DND-41 (cell line): ENCODE measurements around the gene PTPN12.

Experiments
- ATAC-seq: fragments of 200-7000 bp; cut with Tn5 transposase; 3 replicates; pipeline ENCODE4 v1.9.1; 2021; ENCODE audit warnings: low read depth; ENCODE audit not compliant: insufficient read depth
- DNase-seq: peaks from one replicate; pipeline ENCODE4 v3.0.0-alpha.2; 2020
- H2AFZ ChIP-seq: 2 replicates; pipeline ENCODE4 v1.6.0; 2012; ENCODE audit warnings: low read depth, low read length
- H3K27ac ChIP-seq: 2 replicates; pipeline ENCODE4 v1.5.1; 2012; ENCODE audit warnings: low read length, inconsistent platforms
- H3K27me3 ChIP-seq: fragments of 200-600 bp; sonication (generic); 2 replicates; pipeline ENCODE4 v1.6.0; 2012; ENCODE audit warnings: low read length, mild to moderate bottlenecking, inconsistent platforms; ENCODE audit not compliant: insufficient read depth, poor library complexity
- H3K36me3 ChIP-seq: 2 replicates; pipeline ENCODE4 v1.5.1; 2012; ENCODE audit warnings: low read length, inconsistent platforms; ENCODE audit not compliant: insufficient read depth
- H3K4me1 ChIP-seq: 2 replicates; pipeline ENCODE4 v1.5.1; 2012; ENCODE audit warnings: mild to moderate bottlenecking, low read length; ENCODE audit not compliant: insufficient read depth
- H3K4me2 ChIP-seq: 2 replicates; pipeline ENCODE4 v1.6.0; 2012; ENCODE audit warnings: mild to moderate bottlenecking, moderate library complexity, low read length, inconsistent platforms; ENCODE audit not compliant: insufficient read depth
- H3K4me3 ChIP-seq, 2 experiments: fragments of 200-600 bp in 1 of 2; shearing (Covaris generic) in 1 of 2; 2 replicates each; pipeline ENCODE4 v1.5.1; 2012 to 2016; ENCODE audit warnings: inconsistent platforms in 2 of 2, low read length in 2 of 2, mild to moderate bottlenecking in 2 of 2, low read depth in 1 of 2, moderate library complexity in 1 of 2
- H3K79me2 ChIP-seq: 2 replicates; pipeline ENCODE4 v1.6.0; 2012; ENCODE audit warnings: low read length, inconsistent platforms; ENCODE audit not compliant: insufficient read depth
- H3K9ac ChIP-seq: 2 replicates; pipeline ENCODE4 v1.6.0; 2012; ENCODE audit warnings: low read depth, mild to moderate bottlenecking, inconsistent platforms, low read length, moderate library complexity
- H3K9me3 ChIP-seq: 2 replicates; pipeline ENCODE4 v1.5.1; 2012; ENCODE audit warnings: low read length, moderate library complexity, mild to moderate bottlenecking, inconsistent platforms; ENCODE audit not compliant: insufficient read depth, severe bottlenecking
- H4K20me1 ChIP-seq: 2 replicates; pipeline ENCODE4 v1.6.0; 2012; ENCODE audit warnings: low read length; ENCODE audit not compliant: insufficient read depth
- EZH2 ChIP-seq: IDR thresholded peaks from 3 replicates; pipeline ENCODE4 v1.6.1; 2012; ENCODE audit warnings: borderline replicate concordance, low read depth, mild to moderate bottlenecking, moderate library complexity, low read length, inconsistent platforms; ENCODE audit not compliant: severe bottlenecking
- TF ChIP-seq, protein P1 (sequence below): IDR thresholded peaks from 2 replicates; pipeline ENCODE4 v1.5.1; 2012; ENCODE audit warnings: borderline replicate concordance, low read length, moderate library complexity, mild to moderate bottlenecking; ENCODE audit not compliant: poor library complexity, severe bottlenecking; ENCODE audit errors: extremely low read depth

Gene PTPN12

GRCh38 chr7:77653572-77653971 lies 116.5 kb downstream of the PTPN12 start:
- Histone ChIP-seq H4K20me1 (no peaks in the 10 kb centered on the region), H2AFZ (no peak overlapping the region), H3K27me3 (no peaks in the 10 kb centered on the region), H3K36me3 (no peaks in the 10 kb centered on the region), H3K9me3 (no peaks in the 10 kb centered on the region), H3K27ac (no peak overlapping the region), H3K4me2 (no peak overlapping the region), H3K9ac (no peak overlapping the region), H3K79me2 (no peaks in the 10 kb centered on the region), H3K4me3 (no peak overlapping the region), H3K4me1 (no peaks in the 10 kb centered on the region)
- DNase-seq (no peak), ATAC-seq (no peak)
- TF ChIP-seq, protein P1, sequence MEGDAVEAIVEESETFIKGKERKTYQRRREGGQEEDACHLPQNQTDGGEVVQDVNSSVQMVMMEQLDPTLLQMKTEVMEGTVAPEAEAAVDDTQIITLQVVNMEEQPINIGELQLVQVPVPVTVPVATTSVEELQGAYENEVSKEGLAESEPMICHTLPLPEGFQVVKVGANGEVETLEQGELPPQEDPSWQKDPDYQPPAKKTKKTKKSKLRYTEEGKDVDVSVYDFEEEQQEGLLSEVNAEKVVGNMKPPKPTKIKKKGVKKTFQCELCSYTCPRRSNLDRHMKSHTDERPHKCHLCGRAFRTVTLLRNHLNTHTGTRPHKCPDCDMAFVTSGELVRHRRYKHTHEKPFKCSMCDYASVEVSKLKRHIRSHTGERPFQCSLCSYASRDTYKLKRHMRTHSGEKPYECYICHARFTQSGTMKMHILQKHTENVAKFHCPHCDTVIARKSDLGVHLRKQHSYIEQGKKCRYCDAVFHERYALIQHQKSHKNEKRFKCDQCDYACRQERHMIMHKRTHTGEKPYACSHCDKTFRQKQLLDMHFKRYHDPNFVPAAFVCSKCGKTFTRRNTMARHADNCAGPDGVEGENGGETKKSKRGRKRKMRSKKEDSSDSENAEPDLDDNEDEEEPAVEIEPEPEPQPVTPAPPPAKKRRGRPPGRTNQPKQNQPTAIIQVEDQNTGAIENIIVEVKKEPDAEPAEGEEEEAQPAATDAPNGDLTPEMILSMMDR = no peak
- no peak for TF ChIP-seq EZH2

DNA sequence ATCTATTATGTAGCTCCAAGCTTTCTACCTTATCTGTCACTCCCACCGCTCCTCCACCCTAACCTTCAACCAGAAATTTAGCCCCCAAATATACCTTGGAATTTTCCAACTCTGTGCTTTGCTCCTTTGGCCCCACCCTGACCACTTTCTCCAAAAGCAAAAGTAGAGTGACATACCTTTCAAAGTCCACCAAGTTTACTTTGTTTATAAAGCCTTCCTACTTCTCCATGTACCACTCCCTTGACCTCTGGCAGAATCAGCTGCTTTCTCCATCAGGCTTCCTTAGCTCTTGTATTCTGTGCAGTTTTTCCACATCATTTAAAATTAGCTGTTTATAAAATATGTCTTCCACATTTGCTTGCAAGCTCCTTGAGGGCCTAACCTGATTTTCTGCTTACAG lies 118.3 kb downstream of the PTPN12 start:
- H2AFZ ChIP-seq = no peak overlapping the region
- H3K9ac ChIP-seq = no peak overlapping the region
- H3K79me2 ChIP-seq = no peaks in the 10 kb centered on the region
- no peaks in the 10 kb centered on the region for H3K9me3 ChIP-seq
- H3K27me3 ChIP-seq = no peaks in the 10 kb centered on the region
- no peaks in the 10 kb centered on the region for H3K4me1 ChIP-seq
- no peak overlapping the region for H3K4me3 ChIP-seq
- no peaks in the 10 kb centered on the region for H3K36me3 ChIP-seq
- ATAC-seq (no peak), DNase-seq (no peak)
- H4K20me1 ChIP-seq = no peaks in the 10 kb centered on the region
- no peak overlapping the region for H3K27ac ChIP-seq
- TF ChIP-seq, protein P1 = no peak
- no peak for TF ChIP-seq EZH2
- H3K4me2 ChIP-seq = no peak overlapping the region

GRCh38 chr7:77655836-77656455 lies 118.9 kb downstream of the PTPN12 start:
- Histone ChIP-seq H3K27ac (no peak overlapping the region), H3K9ac (no peak overlapping the region), H3K4me3 (no peak overlapping the region), H3K9me3 (no peaks in the 10 kb centered on the region), H3K79me2 (no peaks in the 10 kb centered on the region), H4K20me1 (no peaks in the 10 kb centered on the region), H3K27me3 (no peaks in the 10 kb centered on the region), H3K4me2 (no peak overlapping the region), H3K36me3 (no peaks in the 10 kb centered on the region), H3K4me1 (no peaks in the 10 kb centered on the region), H2AFZ (no peak overlapping the region)
- no peak for DNase-seq
- no peak for ATAC-seq
- no peak for TF ChIP-seq EZH2
- TF ChIP-seq, protein P1 = no peak
